H1 (cell line): Measurements from ENCODE around the gene MZT2A. TPM values are rescaled to one million over a fixed set of nuclear protein-coding genes. Genes with fewer than 3 reads are reported as not detected.
"Not testable (repeated sequence)": the region's sequence is repeated elsewhere in the genome, so short reads cannot be mapped to it uniquely, and the experiment has no call there.

Experiments used
- CTCF ChIA-PET: fragments of 300-600 bp; sonication (Branson Sonifier 250); formaldehyde crosslinking; loops from one replicate; lab custom pipeline; 2021; ENCODE audit not compliant: partially characterized antibody; lab: Charles Lee
- POLR2A ChIA-PET: fragments of 300-600 bp; sonication (Branson Sonifier 250); formaldehyde crosslinking; loops from one replicate; lab custom pipeline; 2021; ENCODE audit warnings: inconsistent platforms; ENCODE audit not compliant: partially characterized antibody; lab: Charles Lee
- DNase-seq, 2 experiments: peaks; one replicate each; pipeline versions ENCODE4 v3.0.0 to v3.0.0-alpha.2; 2010 to 2022; ENCODE audit warnings: low spot score in 2 of 2, low read depth in 1 of 2, mixed read lengths in 1 of 2
- FAIRE-seq: peaks from 2 replicates; lab custom pipeline; 2011; peaks lifted over from hg19 to GRCh38; lab: Jason Lieb, UNC
- H2AFZ ChIP-seq: 2 replicates; pipeline ENCODE4 v1.8.1; 2012; ENCODE audit warnings: low read length, inconsistent platforms
- H2AK5ac ChIP-seq: 2 replicates; pipeline ENCODE4 v1.6.1; 2013; ENCODE audit warnings: low read depth, low read length
- H2BK120ac ChIP-seq: replicated peaks from 2 replicates; pipeline ENCODE3; 2013; ENCODE audit warnings: low read depth, low read length, inconsistent platforms
- H2BK12ac ChIP-seq: 2 replicates; pipeline ENCODE4 v1.6.1; 2013; ENCODE audit warnings: low read depth, low read length
- H2BK15ac ChIP-seq: 2 replicates; pipeline ENCODE4 v1.6.1; 2013; ENCODE audit warnings: low read length
- H2BK20ac ChIP-seq: 2 replicates; pipeline ENCODE4 v1.6.1; 2013; ENCODE audit warnings: low read length
- H2BK5ac ChIP-seq: 2 replicates; pipeline ENCODE4 v1.6.1; 2013; ENCODE audit warnings: low read depth, low read length
- H3K14ac ChIP-seq: 2 replicates; pipeline ENCODE4 v1.6.1; 2013; ENCODE audit warnings: inconsistent platforms; ENCODE audit not compliant: insufficient read length
- H3K18ac ChIP-seq: 2 replicates; pipeline ENCODE4 v1.6.1; 2013; ENCODE audit warnings: low read length; ENCODE audit errors: extremely low read depth
- H3K23ac ChIP-seq: 2 replicates; pipeline ENCODE4 v1.6.1; 2013; ENCODE audit warnings: inconsistent platforms; ENCODE audit not compliant: insufficient read length
- H3K23me2 ChIP-seq: 2 replicates; pipeline ENCODE4 v1.6.1; 2013; ENCODE audit warnings: low read depth, low read length
- H3K27ac ChIP-seq: 2 replicates; pipeline ENCODE4 v1.6.1; 2011; ENCODE audit warnings: low read depth, low read length, inconsistent platforms
- H3K27me3 ChIP-seq, 4 experiments: replicated peaks in 1 of 4; 1 replicate in 1 of 4; 2 replicates in 3 of 4; pipeline versions ENCODE4 v1.6.1 to v1.8.1; 2011 to 2013; ENCODE audit warnings: low read length in 3 of 4, mild to moderate bottlenecking in 3 of 4, inconsistent platforms in 2 of 4, mixed read lengths in 2 of 4, moderate library complexity in 1 of 4; ENCODE audit not compliant: control insufficient read depth in 3 of 4, insufficient read depth in 3 of 4; ENCODE audit errors: extremely low read depth in 1 of 4
- H3K36me3 ChIP-seq, 4 experiments: 2 replicates each; pipeline versions ENCODE4 v1.6.1 to v1.8.1; 2011 to 2013; ENCODE audit warnings: mild to moderate bottlenecking in 4 of 4, low read length in 3 of 4, moderate library complexity in 2 of 4, control low read depth in 1 of 4, inconsistent platforms in 1 of 4; ENCODE audit not compliant: insufficient read depth in 4 of 4, control insufficient read depth in 2 of 4
- H3K4ac ChIP-seq: replicated peaks from 2 replicates; pipeline ENCODE3; 2013; ENCODE audit warnings: low read length, low read depth, mixed read lengths, inconsistent platforms; ENCODE audit not compliant: insufficient read length
- H3K4me1 ChIP-seq, 4 experiments: replicated peaks in 1 of 4; 1 replicate in 1 of 4; 2 replicates in 3 of 4; pipeline versions ENCODE4 v1.6.1 to v1.8.1; 2011 to 2013; ENCODE audit warnings: low read length in 3 of 4, inconsistent platforms in 2 of 4, mixed read lengths in 1 of 4; ENCODE audit not compliant: insufficient read depth in 4 of 4, control insufficient read depth in 3 of 4
- H3K4me2 ChIP-seq, 2 experiments: 2 replicates each; pipeline versions ENCODE4 v1.6.1 to v1.8.1; 2011 to 2013; ENCODE audit warnings: low read depth in 2 of 2, low read length in 2 of 2, control low read depth in 1 of 2, inconsistent platforms in 1 of 2, mild to moderate bottlenecking in 1 of 2; ENCODE audit not compliant: insufficient read depth in 1 of 2
- H3K4me3 ChIP-seq, 4 experiments: fragments of 200-600, 300-600 bp in 1 of 4; sonication (generic), shearing (Covaris generic), sonication (Bioruptor Twin) in 1 of 4; 2 replicates each; pipeline versions ENCODE4 v1.5.1 to v1.8.1; 2011 to 2016; ENCODE audit warnings: low read length in 4 of 4, low read depth in 3 of 4, control low read depth in 2 of 4, inconsistent platforms in 2 of 4, mild to moderate bottlenecking in 2 of 4, mixed read lengths in 1 of 4, moderate library complexity in 1 of 4; ENCODE audit not compliant: insufficient read depth in 2 of 4; ENCODE audit errors: extremely low read depth in 1 of 4
- H3K56ac ChIP-seq: replicated peaks from 2 replicates; pipeline ENCODE3; 2013; ENCODE audit warnings: low read depth, mild to moderate bottlenecking, mixed read lengths, low read length, inconsistent platforms; ENCODE audit not compliant: insufficient read length
- H3K79me1 ChIP-seq: 2 replicates; pipeline ENCODE4 v1.6.1; 2013; ENCODE audit warnings: low read depth, low read length, control low read depth
- H3K79me2 ChIP-seq, 2 experiments: 2 replicates each; pipeline versions ENCODE4 v1.6.1 to v1.8.1; 2012 to 2013; ENCODE audit warnings: low read length in 2 of 2, mild to moderate bottlenecking in 2 of 2, inconsistent platforms in 1 of 2; ENCODE audit not compliant: insufficient read depth in 2 of 2, control insufficient read depth in 1 of 2
- H3K9ac ChIP-seq, 4 experiments: replicated peaks in 1 of 4; 1 replicate in 1 of 4; 2 replicates in 3 of 4; pipeline versions ENCODE4 v1.6.1 to v1.8.1; 2011 to 2013; ENCODE audit warnings: low read depth in 3 of 4, low read length in 3 of 4, control low read depth in 2 of 4, mild to moderate bottlenecking in 2 of 4, moderate library complexity in 2 of 4, inconsistent platforms in 1 of 4; ENCODE audit errors: extremely low read depth in 1 of 4
- H3K9me3 ChIP-seq, 2 experiments: 2 replicates each; pipeline versions ENCODE4 v1.6.1 to v1.8.1; 2012 to 2013; ENCODE audit warnings: mild to moderate bottlenecking in 2 of 2, moderate library complexity in 2 of 2, control low read depth in 1 of 2, inconsistent platforms in 1 of 2, low read depth in 1 of 2, low read length in 1 of 2, mixed read lengths in 1 of 2; ENCODE audit not compliant: insufficient read depth in 2 of 2
- H4K20me1 ChIP-seq, 2 experiments: replicated peaks in 1 of 2; 2 replicates each; pipeline versions ENCODE3 to v1.8.1; 2011 to 2013; ENCODE audit warnings: inconsistent platforms in 2 of 2, low read length in 2 of 2, mild to moderate bottlenecking in 1 of 2; ENCODE audit not compliant: insufficient read depth in 2 of 2, control insufficient read depth in 1 of 2
- H4K5ac ChIP-seq: 2 replicates; pipeline ENCODE4 v1.6.1; 2013; ENCODE audit warnings: low read length, low read depth, mixed read lengths, inconsistent platforms; ENCODE audit not compliant: insufficient read length
- H4K8ac ChIP-seq: 2 replicates; pipeline ENCODE4 v1.8.0; 2013; ENCODE audit warnings: mild to moderate bottlenecking, moderate library complexity, low read length, inconsistent platforms; ENCODE audit not compliant: insufficient read depth; ENCODE audit errors: extremely low read depth
- H4K91ac ChIP-seq: replicated peaks from 2 replicates; pipeline ENCODE3; 2013; ENCODE audit warnings: low read length, mixed read lengths, inconsistent platforms; ENCODE audit not compliant: insufficient read length
- WGBS, 2 experiments: shearing (Covaris generic) in 1 of 2; methylation state at CpG; one replicate each; pipeline versions ENCODE4 v1.1.6 to v1.1.7; 2013 to 2015; ENCODE audit warnings: low lambda C conversion rate in 2 of 2, mixed read lengths in 2 of 2, inconsistent platforms in 1 of 2, low coverage in 1 of 2, missing lambda C conversion rate in 1 of 2; ENCODE audit not compliant: insufficient replicate concordance in 2 of 2, insufficient coverage in 1 of 2, insufficient read length in 1 of 2; ENCODE audit errors: extremely low coverage in 1 of 2, missing lambda C conversion rate in 1 of 2; 5-methylcytosine and 5-hydroxymethylcytosine counted together
- polyA plus RNA-seq, 7 experiments: library from polyadenylated mRNA; depleted of rRNA in 3 of 7; stranded (reverse) in 5 of 7; unstranded in 2 of 7; fragments of >200 nt in 5 of 7; fragments of 200-250 nt in 2 of 7; gene quantifications; 1 replicate in 5 of 7; 2 replicates in 1 of 7; 4 replicates in 1 of 7; pipeline versions ENCODE4 v1.2.1 to v1.2.3, GENCODE V29; 2011 to 2013; ENCODE audit warnings: missing spikeins in 2 of 7, mixed read lengths in 2 of 7
- total RNA-seq: library from RNA; stranded (reverse); fragmentation: NEBNext Ultra II Directional; extraction: Animal tissue kit (Norgen Biotek cat#: 25700); gene quantifications from 2 replicates; pipeline ENCODE4 v1.2.1, GENCODE V29; 2021

MZT2A gene
- total and polyA plus RNA-seq, 2 of the 8 experiments (the other 6 are each of a cell fraction or from before 2014, with no cell fraction given), result 116 to 120 TPM

- H2AK5ac ChIP-seq, H3K56ac ChIP-seq, H3K14ac ChIP-seq, H2BK12ac ChIP-seq, H3K23ac ChIP-seq, H3K23me2 ChIP-seq, H3K27ac ChIP-seq, H3K9me3 ChIP-seq, H3K27me3 ChIP-seq, H4K20me1 ChIP-seq, H4K8ac ChIP-seq, H3K4me3 ChIP-seq, H3K4me1 ChIP-seq, H4K5ac ChIP-seq, H2BK5ac ChIP-seq, H3K79me2 ChIP-seq, H2BK15ac ChIP-seq, FAIRE-seq, H3K4ac ChIP-seq, H2AFZ ChIP-seq, H2BK120ac ChIP-seq, H3K9ac ChIP-seq, H3K4me2 ChIP-seq, H3K79me1 ChIP-seq, H4K91ac ChIP-seq, H3K18ac ChIP-seq, CTCF ChIA-PET, H2BK20ac ChIP-seq: not testable (repeated sequence)
- POLR2A ChIA-PET, result interaction anchor here (1.0 to 1.3 kb wide), 2 partner anchors 12 to 22 kb away, joined by 3 to 5 read pairs; partner anchors contain the start of gene MZT2A
- peaks cover 2 to 37% (median 11%) of the 10 kb centered on the region in 4 experiments; a peak in 6 of 8 replicates for H3K36me3 ChIP-seq
- DNase-seq, result peak in 1 of 2 experiments; percentile 37
- WGBS, 2 experiments, result 93% methylated on average over 15 of the region's 15 CpGs; no CpG with 5 or more reads in 1 of the 2 experiments
Measured at GRCh38 chr2:131514408-131515166, 22.4 kb upstream of the MZT2A start.
